ENCODE measurements around the gene SLC10A3. TPM values are rescaled to one million over a fixed set of nuclear protein-coding genes. Genes with fewer than 3 reads are reported as not detected.
A peak's percentile ranks its signal among the peaks of the same experiment; 100 is the strongest.

The SLC10A3 gene
- total RNA-seq, 1 experiment from 2014 or later: 17.9 TPM

GRCh38 chrX:154441984-154442707 lies 48.3 kb downstream of the SLC10A3 start:
- POLR2A ChIA-PET: interaction anchor here (0.6 to 1.0 kb wide), 2 partner anchors 15 to 18 kb away, joined by 3 to 4 read pairs; no protein-coding TSS in a partner anchor

GRCh38 chrX:154441564-154441963 lies 48.9 kb downstream of the SLC10A3 start:
- no peak for DNase-seq (ENCODE audit: unreplicated experiment)
- H3K27ac Mint-ChIP-seq (ENCODE audit: low read depth, unreplicated experiment): no peak overlapping the region
- peaks cover 8% of the 10 kb centered on the region for H3K27me3 Mint-ChIP-seq (ENCODE audit: insufficient read depth, unreplicated experiment)
- no TSS peak for BruUV-seq (replicated peaks)
- no peak overlapping the region for H3K4me3 Mint-ChIP-seq (ENCODE audit: unreplicated experiment)
- no peaks in the 10 kb centered on the region for H3K4me1 Mint-ChIP-seq (ENCODE audit: insufficient read depth, unreplicated experiment)
- CTCF ChIA-PET: interaction anchor here (0.8 to 1.2 kb wide), 4 partner anchors 12 to 85 kb away, joined by 3 to 4 read pairs (median 3); no protein-coding TSS in a partner anchor
- peaks cover 29% of the 10 kb centered on the region for H3K36me3 Mint-ChIP-seq (ENCODE audit: insufficient read depth, unreplicated experiment)
- POLR2A ChIA-PET: interaction anchor here (0.6 to 1.1 kb wide), 3 partner anchors 13 to 18 kb away, joined by 3 to 4 read pairs (median 4); no protein-coding TSS in a partner anchor
- intact Hi-C loops (cut with micrococcal nuclease): loop anchor here (5.0 kb wide), 1 partner anchor 34 kb away; the partner anchor contains the start of gene DNASE1L1
- TF ChIP-seq, protein P1, sequence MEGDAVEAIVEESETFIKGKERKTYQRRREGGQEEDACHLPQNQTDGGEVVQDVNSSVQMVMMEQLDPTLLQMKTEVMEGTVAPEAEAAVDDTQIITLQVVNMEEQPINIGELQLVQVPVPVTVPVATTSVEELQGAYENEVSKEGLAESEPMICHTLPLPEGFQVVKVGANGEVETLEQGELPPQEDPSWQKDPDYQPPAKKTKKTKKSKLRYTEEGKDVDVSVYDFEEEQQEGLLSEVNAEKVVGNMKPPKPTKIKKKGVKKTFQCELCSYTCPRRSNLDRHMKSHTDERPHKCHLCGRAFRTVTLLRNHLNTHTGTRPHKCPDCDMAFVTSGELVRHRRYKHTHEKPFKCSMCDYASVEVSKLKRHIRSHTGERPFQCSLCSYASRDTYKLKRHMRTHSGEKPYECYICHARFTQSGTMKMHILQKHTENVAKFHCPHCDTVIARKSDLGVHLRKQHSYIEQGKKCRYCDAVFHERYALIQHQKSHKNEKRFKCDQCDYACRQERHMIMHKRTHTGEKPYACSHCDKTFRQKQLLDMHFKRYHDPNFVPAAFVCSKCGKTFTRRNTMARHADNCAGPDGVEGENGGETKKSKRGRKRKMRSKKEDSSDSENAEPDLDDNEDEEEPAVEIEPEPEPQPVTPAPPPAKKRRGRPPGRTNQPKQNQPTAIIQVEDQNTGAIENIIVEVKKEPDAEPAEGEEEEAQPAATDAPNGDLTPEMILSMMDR (IDR thresholded peaks at IDR 0.05; ENCODE audit: unreplicated experiment): no peak
- no peaks in the 10 kb centered on the region for H3K9me3 Mint-ChIP-seq (ENCODE audit: unreplicated experiment)

More at GRCh38 chrX:154441984-154442707, 48.3 kb downstream of the SLC10A3 start:
- no peaks in the 10 kb centered on the region for H3K9me3 Mint-ChIP-seq (ENCODE audit: unreplicated experiment)
- intact Hi-C loops (cut with micrococcal nuclease): loop anchor here (5.0 kb wide), 1 partner anchor 35 kb away; the partner anchor contains the start of gene DNASE1L1
- peaks cover 23% of the 10 kb centered on the region for H3K36me3 Mint-ChIP-seq (ENCODE audit: insufficient read depth, unreplicated experiment)
- CTCF ChIA-PET: interaction anchor here (0.8 to 1.0 kb wide), 3 partner anchors 13 to 85 kb away, joined by 3 to 4 read pairs (median 3); no protein-coding TSS in a partner anchor
- no peaks in the 10 kb centered on the region for H3K4me1 Mint-ChIP-seq (ENCODE audit: insufficient read depth, unreplicated experiment)
- BruUV-seq (replicated peaks): TSS peak; percentile 34
- TF ChIP-seq, protein P1 (IDR thresholded peaks at IDR 0.05; ENCODE audit: unreplicated experiment): no peak
- no peak overlapping the region for H3K27ac Mint-ChIP-seq (ENCODE audit: low read depth, unreplicated experiment)
- peaks cover 14% of the 10 kb centered on the region for H3K27me3 Mint-ChIP-seq (ENCODE audit: insufficient read depth, unreplicated experiment)
- peak; percentile 58 for DNase-seq (ENCODE audit: unreplicated experiment)
- no peak overlapping the region for H3K4me3 Mint-ChIP-seq (ENCODE audit: unreplicated experiment)

DNA sequence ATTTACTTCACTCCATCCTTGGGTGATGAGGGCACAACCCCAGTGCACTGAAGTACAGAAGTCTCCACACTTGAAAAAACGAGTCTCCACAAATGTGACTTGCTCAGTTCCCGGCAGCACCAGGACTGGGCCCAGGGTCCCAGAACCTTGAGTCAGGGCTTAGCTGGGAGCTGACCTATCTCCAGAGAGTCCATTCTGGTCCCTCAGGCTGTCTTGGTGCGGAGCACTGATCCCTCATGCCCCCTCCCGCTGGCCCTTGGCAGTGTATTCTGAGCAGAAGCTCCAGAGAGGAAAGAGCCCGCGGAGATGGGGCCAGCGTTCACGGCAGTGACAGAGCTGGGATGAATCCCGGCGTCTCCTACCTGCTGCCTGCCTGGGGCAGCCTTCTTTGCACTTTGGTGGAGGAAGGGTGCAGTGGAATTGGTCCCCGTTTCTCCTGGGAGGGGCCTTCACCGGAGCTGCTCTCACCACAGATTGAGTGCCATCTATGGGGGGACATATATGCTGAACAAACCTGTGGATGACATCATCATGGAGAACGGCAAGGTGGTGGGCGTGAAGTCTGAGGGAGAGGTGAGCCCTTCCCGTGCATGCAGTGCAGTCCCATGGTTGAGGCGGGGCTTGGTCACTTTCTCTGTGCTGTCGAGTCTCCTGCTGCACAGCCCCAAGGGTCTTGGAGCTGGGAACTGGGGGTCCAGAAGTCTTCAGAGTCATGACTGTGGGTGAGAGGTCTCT lies 49.6 kb downstream of the SLC10A3 start:
- H3K4me3 Mint-ChIP-seq (ENCODE audit: unreplicated experiment): no peak overlapping the region
- no peak overlapping the region for H3K27ac Mint-ChIP-seq (ENCODE audit: low read depth, unreplicated experiment)
- H3K4me1 Mint-ChIP-seq (ENCODE audit: insufficient read depth, unreplicated experiment): no peaks in the 10 kb centered on the region
- H3K9me3 Mint-ChIP-seq (ENCODE audit: unreplicated experiment): no peaks in the 10 kb centered on the region
- intact Hi-C loops (cut with micrococcal nuclease): loop anchor here (5.0 kb wide), 1 partner anchor 33 kb away; the partner anchor contains the start of gene DNASE1L1
- no TSS peak for BruUV-seq (replicated peaks)
- no peak for DNase-seq (ENCODE audit: unreplicated experiment)
- peaks cover 30% of the 10 kb centered on the region for H3K36me3 Mint-ChIP-seq (ENCODE audit: insufficient read depth, unreplicated experiment)
- POLR2A ChIA-PET: interaction anchor here (0.9 to 1.1 kb wide), 2 partner anchors 12 to 42 kb away, joined by 3 to 4 read pairs; no protein-coding TSS in a partner anchor
- CTCF ChIA-PET: interaction anchor here (0.6 to 1.2 kb wide), 3 partner anchors 65 to 1808 kb away, joined by 3 to 4 read pairs (median 4); no protein-coding TSS in a partner anchor
- peaks cover under 1% of the 10 kb centered on the region for H3K27me3 Mint-ChIP-seq (ENCODE audit: insufficient read depth, unreplicated experiment)
- TF ChIP-seq, protein P1 (IDR thresholded peaks at IDR 0.05; ENCODE audit: unreplicated experiment): no peak

Data from MCF 10A (cell line).